Measurements from ENCODE around the gene EFCAB9.

The EFCAB9 gene

GRCh38 chr5:172213126-172213525, 19.2 kb downstream of the EFCAB9 start:
- in situ Hi-C loops (cut with MboI; ENCODE audit: low sequenced_read_pairs, unreplicated experiment) = no loop called here
- no peak for DNase-seq (ENCODE audit: low spot score)
- TF ChIP-seq, protein P1, sequence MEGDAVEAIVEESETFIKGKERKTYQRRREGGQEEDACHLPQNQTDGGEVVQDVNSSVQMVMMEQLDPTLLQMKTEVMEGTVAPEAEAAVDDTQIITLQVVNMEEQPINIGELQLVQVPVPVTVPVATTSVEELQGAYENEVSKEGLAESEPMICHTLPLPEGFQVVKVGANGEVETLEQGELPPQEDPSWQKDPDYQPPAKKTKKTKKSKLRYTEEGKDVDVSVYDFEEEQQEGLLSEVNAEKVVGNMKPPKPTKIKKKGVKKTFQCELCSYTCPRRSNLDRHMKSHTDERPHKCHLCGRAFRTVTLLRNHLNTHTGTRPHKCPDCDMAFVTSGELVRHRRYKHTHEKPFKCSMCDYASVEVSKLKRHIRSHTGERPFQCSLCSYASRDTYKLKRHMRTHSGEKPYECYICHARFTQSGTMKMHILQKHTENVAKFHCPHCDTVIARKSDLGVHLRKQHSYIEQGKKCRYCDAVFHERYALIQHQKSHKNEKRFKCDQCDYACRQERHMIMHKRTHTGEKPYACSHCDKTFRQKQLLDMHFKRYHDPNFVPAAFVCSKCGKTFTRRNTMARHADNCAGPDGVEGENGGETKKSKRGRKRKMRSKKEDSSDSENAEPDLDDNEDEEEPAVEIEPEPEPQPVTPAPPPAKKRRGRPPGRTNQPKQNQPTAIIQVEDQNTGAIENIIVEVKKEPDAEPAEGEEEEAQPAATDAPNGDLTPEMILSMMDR (IDR thresholded peaks at IDR 0.05; ENCODE audit: borderline replicate concordance, control extremely low read depth, extremely low read depth, insufficient read depth, missing control alignments) = no peak

DNA sequence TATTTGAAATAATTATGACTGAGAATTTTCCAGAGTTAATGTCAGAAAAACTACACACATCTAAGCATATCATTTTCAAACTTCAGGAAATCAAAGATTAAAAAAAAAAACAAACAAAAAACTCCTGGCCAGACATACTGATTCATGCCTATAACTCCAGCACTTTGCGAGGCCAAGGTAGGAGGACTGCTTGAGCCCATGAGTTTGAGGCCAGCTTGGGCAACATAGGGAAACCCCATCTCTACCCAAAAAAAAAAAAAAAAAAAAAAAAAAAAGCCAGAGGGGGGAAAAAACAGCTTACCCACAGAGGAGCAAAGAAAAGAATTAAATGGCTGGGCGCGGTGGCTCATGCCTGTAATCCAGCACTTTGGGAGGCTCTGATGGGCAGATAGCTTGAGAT, 22.4 kb downstream of the EFCAB9 start:
- in situ Hi-C loops (cut with MboI; ENCODE audit: low sequenced_read_pairs, unreplicated experiment) = no loop called here
- DNase-seq (ENCODE audit: low spot score) = no peak
- TF ChIP-seq, protein P1 (IDR thresholded peaks at IDR 0.05; ENCODE audit: borderline replicate concordance, control extremely low read depth, extremely low read depth, insufficient read depth, missing control alignments) = no peak

DNA sequence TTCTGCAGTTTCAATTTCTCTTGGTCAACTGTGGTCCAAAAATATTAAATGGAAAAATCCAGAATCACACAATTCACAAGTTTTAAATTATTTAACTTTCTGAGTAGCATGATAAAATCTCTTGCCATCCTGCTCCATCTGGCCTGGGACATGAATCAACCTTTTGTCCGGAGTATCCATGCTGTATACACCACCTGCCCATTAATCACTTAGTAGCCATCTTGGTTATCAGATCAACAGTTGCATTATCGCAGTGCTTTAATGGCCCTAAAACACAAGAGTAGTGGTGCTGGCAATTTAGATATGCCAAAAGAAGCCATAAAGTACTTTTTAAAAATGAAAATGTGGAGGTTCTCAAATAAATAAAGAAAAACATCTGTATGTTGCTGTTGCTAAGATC, 25.3 kb downstream of the EFCAB9 start:
- TF ChIP-seq, protein P1 (IDR thresholded peaks at IDR 0.05; ENCODE audit: borderline replicate concordance, control extremely low read depth, extremely low read depth, insufficient read depth, missing control alignments) = no peak
- no peak for DNase-seq (ENCODE audit: low spot score)
- in situ Hi-C loops (cut with MboI; ENCODE audit: low sequenced_read_pairs, unreplicated experiment) = no loop called here

- peak; percentile 40 for DNase-seq (ENCODE audit: low spot score)
- TF ChIP-seq, protein P1 (IDR thresholded peaks at IDR 0.05; ENCODE audit: borderline replicate concordance, control extremely low read depth, extremely low read depth, insufficient read depth, missing control alignments) = no peak
- in situ Hi-C loops (cut with MboI; ENCODE audit: low sequenced_read_pairs, unreplicated experiment) = no loop called here
Observed at GRCh38 chr5:172223901-172224873, 30.2 kb downstream of the EFCAB9 start.

GRCh38 chr5:172224996-172225395, 31.0 kb downstream of the EFCAB9 start:
- no peak for DNase-seq (ENCODE audit: low spot score)
- in situ Hi-C loops (cut with MboI; ENCODE audit: low sequenced_read_pairs, unreplicated experiment) = no loop called here
- TF ChIP-seq, protein P1 (IDR thresholded peaks at IDR 0.05; ENCODE audit: borderline replicate concordance, control extremely low read depth, extremely low read depth, insufficient read depth, missing control alignments) = no peak

DNA sequence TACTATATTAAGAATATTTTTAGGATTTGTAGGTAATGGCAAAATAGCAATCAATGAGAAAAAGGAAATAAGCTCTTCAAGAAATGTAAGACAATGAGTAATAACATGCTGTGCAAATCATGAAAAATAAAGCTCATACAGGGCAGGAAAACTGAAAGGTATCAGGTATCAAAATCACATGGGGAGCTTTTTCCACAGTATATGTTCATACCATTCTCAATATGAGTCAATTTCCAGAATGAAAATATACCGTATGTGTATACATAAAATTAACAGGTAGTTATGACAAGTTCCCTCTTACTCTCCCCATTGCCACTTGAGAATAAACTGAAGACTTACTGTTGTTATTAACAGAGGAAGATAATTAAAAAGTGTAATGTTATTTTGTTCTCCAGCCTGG, 35.9 kb downstream of the EFCAB9 start:
- in situ Hi-C loops (cut with MboI; ENCODE audit: low sequenced_read_pairs, unreplicated experiment) = no loop called here
- TF ChIP-seq, protein P1 (IDR thresholded peaks at IDR 0.05; ENCODE audit: borderline replicate concordance, control extremely low read depth, extremely low read depth, insufficient read depth, missing control alignments) = no peak
- DNase-seq (ENCODE audit: low spot score) = peak; percentile 23

Measured in GM13976 (cell line).